Raji (cell line): Measurements from ENCODE around the gene RFNG.

Experiments
- POLR2A ChIP-seq: IDR thresholded peaks from 2 replicates; pipeline ENCODE4 v1.6.1; 2011; ENCODE audit warnings: low read depth, low read length, control low read depth; ENCODE audit not compliant: insufficient read depth

Gene RFNG

GRCh38 chr17:82013772-82014321 is 37.8 kb downstream of the RFNG start:
- no peak for TF ChIP-seq POLR2A

GRCh38 chr17:82013341-82013740 is 38.3 kb downstream of the RFNG start:
- TF ChIP-seq POLR2A, result no peak

GRCh38 chr17:82012640-82013295 is 38.8 kb downstream of the RFNG start:
- no peak for TF ChIP-seq POLR2A

- TF ChIP-seq POLR2A, result no peak
These were observed 39.4 kb downstream of the RFNG start for GRCh38 chr17:82012261-82012639.

GRCh38 chr17:82011617-82012187 is 39.9 kb downstream of the RFNG start:
- TF ChIP-seq POLR2A, result no peak

GRCh38 chr17:82010575-82011525 is 40.8 kb downstream of the RFNG start:
- no peak for TF ChIP-seq POLR2A

GRCh38 chr17:82009413-82009812 is 42.2 kb downstream of the RFNG start:
- TF ChIP-seq POLR2A, result no peak

GRCh38 chr17:82008941-82009405 is 42.6 kb downstream of the RFNG start:
- no peak for TF ChIP-seq POLR2A

GRCh38 chr17:82008258-82008940 is 43.2 kb downstream of the RFNG start:
- TF ChIP-seq POLR2A, result no peak

GRCh38 chr17:82007495-82008257 is 43.9 kb downstream of the RFNG start:
- TF ChIP-seq POLR2A, result no peak

- TF ChIP-seq POLR2A, result no peak
These were observed 44.5 kb downstream of the RFNG start for GRCh38 chr17:82007228-82007494.

GRCh38 chr17:82006468-82007227 is 45.0 kb downstream of the RFNG start:
- no peak for TF ChIP-seq POLR2A

GRCh38 chr17:82005701-82006348 is 45.8 kb downstream of the RFNG start:
- TF ChIP-seq POLR2A, result no peak
